HG02973 (cell line): ENCODE data around the gene NPSR1.
"Not testable (repeated sequence)": the region's sequence is repeated elsewhere in the genome, so short reads cannot be mapped to it uniquely, and the experiment has no call there.

Experiments
- ATAC-seq: cut with Tn5 transposase; IDR thresholded peaks from one replicate; pipeline ENCODE4 v1.9.1; 2021; ENCODE audit warnings: moderate library complexity; ENCODE audit not compliant: unreplicated experiment

The NPSR1 gene

GRCh38 chr7:34867341-34867740 is 209.3 kb downstream of the NPSR1 start:
- not testable (repeated sequence) for ATAC-seq

DNA sequence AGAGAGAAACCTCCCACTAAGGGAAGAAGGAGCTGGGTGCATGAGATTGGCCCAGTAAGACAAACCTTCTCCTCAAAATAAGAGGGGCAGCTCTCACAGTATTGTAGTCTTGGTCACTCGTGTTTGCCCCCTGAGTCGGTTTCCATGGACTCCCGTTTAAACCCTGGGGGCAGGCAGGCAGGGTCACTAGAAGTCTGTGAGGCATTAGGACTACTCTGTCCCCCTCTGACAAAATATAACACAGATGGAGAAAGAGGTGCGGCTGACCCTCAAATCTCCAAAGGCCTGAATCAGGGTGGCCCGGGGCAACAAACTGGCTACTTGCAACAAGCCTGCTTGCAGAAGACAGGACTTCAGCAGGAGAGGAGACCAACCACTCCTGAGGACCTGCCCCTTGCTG is 210.6 kb downstream of the NPSR1 start:
- not testable (repeated sequence) for ATAC-seq

DNA sequence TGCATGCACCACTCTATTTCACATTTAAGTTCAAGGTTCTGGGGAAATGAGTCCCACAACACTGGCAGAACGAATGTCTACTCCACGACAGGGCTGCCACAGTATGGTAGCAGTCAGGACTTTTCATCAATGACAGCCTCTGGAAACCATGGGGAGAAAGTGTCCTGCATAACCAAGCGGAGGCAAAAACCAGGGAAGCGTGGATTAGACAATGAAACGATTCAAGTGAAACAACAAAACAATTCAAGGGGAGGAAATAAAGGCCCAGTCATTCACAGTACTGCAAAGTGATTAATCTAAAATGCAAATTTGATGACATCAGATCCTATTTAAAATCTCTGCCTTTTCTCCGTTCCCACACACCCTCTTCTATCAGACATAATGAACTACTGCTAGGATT is 211.0 kb downstream of the NPSR1 start:
- no peak for ATAC-seq

- ATAC-seq: not testable (repeated sequence)
Observed at GRCh38 chr7:34870041-34870440, 212.0 kb downstream of the NPSR1 start.

- ATAC-seq: not testable (repeated sequence)
Observed at GRCh38 chr7:34874329-34874728, 216.3 kb downstream of the NPSR1 start.

DNA sequence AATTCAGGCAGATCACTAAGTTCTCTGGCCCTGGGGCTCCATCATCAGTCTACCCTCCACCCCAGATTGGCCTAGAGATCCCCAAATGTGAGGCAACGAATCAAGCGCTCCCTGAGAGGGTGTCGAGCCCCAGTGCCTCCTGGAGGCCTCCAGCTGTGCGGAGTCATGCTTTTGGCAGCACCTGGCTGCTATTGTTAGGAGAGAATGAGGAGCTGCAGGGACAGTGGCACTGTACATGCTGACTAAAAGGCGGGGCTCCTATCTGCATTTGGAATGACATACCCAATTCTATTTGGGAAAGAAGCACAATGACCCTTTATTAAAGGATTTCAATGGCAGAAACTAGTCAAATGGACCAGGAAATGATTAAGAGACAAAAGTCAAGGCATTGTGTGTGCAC is 217.5 kb downstream of the NPSR1 start:
- no peak for ATAC-seq

DNA sequence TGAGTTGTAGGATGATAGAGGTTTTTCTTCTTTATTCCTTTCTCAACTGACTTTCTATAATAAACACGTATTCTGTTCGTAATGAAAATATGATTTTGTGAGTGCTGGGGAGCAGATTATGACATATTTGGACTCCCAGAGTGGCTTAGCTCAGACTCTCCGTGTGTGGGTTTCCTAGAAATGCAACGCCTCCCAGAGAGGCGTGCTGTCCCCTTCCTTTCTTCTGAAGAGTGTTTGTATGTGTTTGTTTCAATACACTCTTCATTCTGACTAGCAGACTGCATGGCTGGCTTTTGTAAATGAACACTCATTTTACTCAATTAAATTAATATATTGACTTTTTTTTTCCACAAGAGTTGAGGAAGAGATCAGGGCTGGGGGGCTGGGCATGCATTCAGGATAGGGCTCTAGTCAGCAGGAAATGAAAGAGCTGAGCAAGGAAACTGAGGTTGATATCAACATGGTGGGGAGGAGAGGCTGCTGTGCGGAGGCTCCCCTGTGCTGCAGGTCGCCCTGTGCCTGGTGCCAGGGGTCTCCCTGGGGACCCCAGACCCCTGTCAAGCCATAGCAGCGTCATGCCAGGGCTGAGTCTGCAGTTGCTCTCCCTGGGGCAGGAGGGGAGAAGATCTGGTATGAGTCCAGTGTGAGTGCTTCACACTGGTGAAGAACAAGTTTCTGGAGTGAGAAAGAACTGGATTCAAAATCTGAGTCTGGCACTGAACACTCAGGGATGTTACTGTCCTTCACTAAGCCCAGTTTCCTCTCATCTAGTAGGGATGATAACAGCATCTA is 221.1 kb downstream of the NPSR1 start:
- ATAC-seq: not testable (repeated sequence)

GRCh38 chr7:34879871-34880270 is 221.9 kb downstream of the NPSR1 start:
- no peak for ATAC-seq

DNA sequence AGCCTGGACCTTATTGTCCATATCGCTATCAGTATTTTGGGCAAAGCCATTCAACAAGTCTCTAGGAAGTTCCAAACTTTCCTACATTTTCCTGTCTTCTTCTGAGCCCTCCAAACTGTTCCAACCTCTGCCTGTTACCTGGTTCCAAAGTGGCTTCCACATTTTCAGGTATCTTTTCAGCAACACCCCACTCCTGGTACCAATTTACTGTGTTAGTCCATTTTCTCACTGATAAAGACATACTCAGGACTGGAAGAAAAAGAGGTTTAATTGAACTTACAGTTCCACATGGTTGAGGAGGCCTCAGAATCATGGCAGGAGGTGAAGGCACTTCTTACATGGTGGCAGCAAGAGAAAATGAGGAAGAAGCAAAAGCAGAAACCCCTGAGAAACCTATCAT is 225.8 kb downstream of the NPSR1 start:
- ATAC-seq: not testable (repeated sequence)

- no peak for ATAC-seq
Observed at GRCh38 chr7:34886856-34887255, 228.8 kb downstream of the NPSR1 start.

DNA sequence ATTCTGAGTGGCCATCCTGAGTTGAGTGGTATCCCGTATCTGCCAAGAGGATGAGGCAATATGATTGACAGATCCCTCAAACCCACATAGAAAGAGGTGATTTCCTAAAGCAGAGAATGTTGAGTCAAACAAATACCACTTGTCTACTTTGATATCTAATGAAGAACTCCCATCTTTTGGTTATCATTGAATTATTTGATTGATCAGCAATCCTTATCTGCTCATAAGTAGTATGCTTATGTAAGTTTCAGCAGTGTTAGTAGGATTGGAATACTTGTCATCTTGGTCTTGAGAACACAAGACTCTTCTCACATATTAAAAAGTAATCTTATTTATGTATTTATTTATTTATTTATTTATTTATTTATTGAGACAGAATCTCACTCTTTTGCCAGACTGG is 231.9 kb downstream of the NPSR1 start:
- no peak for ATAC-seq

DNA sequence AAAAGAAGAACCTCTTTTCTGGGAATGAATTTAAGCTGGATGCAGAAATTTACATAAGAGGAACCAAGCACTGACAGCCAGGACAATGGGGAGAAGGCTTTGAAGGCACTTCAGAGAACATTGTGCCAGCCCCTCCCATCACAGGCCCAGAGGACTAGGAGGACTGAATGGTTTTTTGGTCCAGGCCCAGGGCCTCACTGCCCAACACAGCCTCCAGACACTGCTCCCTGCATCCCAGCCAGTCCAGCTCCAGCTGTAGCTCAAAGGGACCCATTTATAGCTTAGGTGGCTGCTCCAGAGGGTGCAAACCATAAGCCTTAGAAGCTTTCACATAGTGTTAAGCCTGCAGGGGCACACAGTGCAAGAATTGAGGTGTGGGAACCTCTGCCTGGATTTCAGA is 237.2 kb downstream of the NPSR1 start:
- ATAC-seq: no peak
